Activated naive CD8-positive, alpha-beta T cell treated with anti-CD3 and anti-CD28 coated beads, Interleukin-2, amount 50 U/mL, for 24 hours (primary cell): ENCODE results near the gene UBE2G1.
"Not testable (repeated sequence)": the region's sequence is repeated elsewhere in the genome, so short reads cannot be mapped to it uniquely, and the experiment has no call there.

Experiments
- ATAC-seq: fragments of 150-1000 bp; cut with Tn5 transposase; one replicate; pipeline ENCODE4 v1.10.0; 2021
- DNase-seq: peaks from one replicate; pipeline ENCODE4 v3.0.0; 2021
- H3K27ac Mint-ChIP-seq: one replicate; pipeline ENCODE4 v1.8.0; 2021; ENCODE audit warnings: mild to moderate bottlenecking, mixed read lengths
- H3K27me3 Mint-ChIP-seq: one replicate; pipeline ENCODE4 v1.8.0; 2021; ENCODE audit warnings: mixed read lengths
- H3K36me3 Mint-ChIP-seq: one replicate; pipeline ENCODE4 v1.8.0; 2021; ENCODE audit warnings: low read depth, mixed read lengths
- H3K4me1 Mint-ChIP-seq: one replicate; pipeline ENCODE4 v1.8.0; 2021; ENCODE audit warnings: mixed read lengths
- H3K4me3 Mint-ChIP-seq: one replicate; pipeline ENCODE4 v1.8.0; 2021; ENCODE audit warnings: mild to moderate bottlenecking, moderate library complexity, mixed read lengths
- H3K9me3 Mint-ChIP-seq: one replicate; pipeline ENCODE4 v1.8.0; 2021; ENCODE audit warnings: mixed read lengths

Gene UBE2G1

DNA sequence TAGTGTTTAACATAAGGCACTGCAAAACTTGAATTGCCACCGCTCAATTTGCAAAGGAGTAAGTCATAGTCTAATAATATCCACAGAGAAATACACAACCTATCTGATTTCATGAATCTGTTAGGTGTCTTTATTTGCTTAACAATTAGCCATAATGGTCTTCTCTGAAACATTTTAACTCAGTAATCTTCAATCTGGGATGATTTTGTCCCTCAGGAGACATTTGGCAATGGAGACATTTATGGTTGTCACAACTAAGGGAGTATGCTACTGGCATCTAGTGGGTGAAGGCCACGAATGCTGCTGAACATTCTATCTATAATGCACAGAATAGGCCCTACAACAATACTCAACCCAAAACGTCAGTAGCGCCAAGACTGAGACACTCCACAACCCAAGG is 4.3 kb downstream of the UBE2G1 start:
- H3K9me3 Mint-ChIP-seq, result no peaks in the 10 kb centered on the region
- DNase-seq (no peak), ATAC-seq (no peak)
- peaks cover 16% of the 10 kb centered on the region for H3K36me3 Mint-ChIP-seq
- H3K4me3 Mint-ChIP-seq, result no peak overlapping the region
- peaks cover 57% of the 10 kb centered on the region for H3K4me1 Mint-ChIP-seq
- H3K27ac Mint-ChIP-seq, result no peak overlapping the region
- peaks cover 2% of the 10 kb centered on the region for H3K27me3 Mint-ChIP-seq

DNA sequence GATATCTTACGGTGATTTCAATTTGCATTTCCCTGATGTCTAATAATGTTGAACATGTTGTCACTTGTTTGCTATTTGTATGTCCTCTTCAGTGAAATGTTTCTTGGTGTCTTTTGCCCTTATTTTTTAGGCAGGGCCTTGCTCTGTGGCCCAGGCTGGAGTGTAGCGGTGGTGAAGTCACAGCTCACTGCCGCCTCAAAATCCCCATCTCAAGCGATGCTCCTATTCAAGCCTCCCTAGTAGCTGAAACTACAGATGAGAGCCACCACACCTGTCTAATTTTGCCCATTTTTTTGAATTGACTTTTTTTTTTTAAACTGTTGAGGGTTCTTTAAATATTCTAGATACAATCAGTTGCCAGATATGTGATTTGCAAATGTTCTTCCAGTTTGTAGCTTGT is 8.3 kb downstream of the UBE2G1 start:
- Mint-ChIP-seq H3K4me1 (peaks cover 54% of the 10 kb centered on the region), H3K27ac (no peak overlapping the region), H3K9me3 (no peaks in the 10 kb centered on the region), H3K36me3 (peaks cover 10% of the 10 kb centered on the region), H3K4me3 (no peak overlapping the region), H3K27me3 (no peaks in the 10 kb centered on the region)
- ATAC-seq (no peak), DNase-seq (no peak)

GRCh38 chr17:4357671-4358070 is 8.8 kb downstream of the UBE2G1 start:
- no peaks in the 10 kb centered on the region for H3K27me3 Mint-ChIP-seq
- H3K4me1 Mint-ChIP-seq, result peaks cover 54% of the 10 kb centered on the region
- peaks cover 8% of the 10 kb centered on the region for H3K36me3 Mint-ChIP-seq
- H3K27ac Mint-ChIP-seq, result no peak overlapping the region
- H3K9me3 Mint-ChIP-seq, result no peaks in the 10 kb centered on the region
- ATAC-seq (no peak), DNase-seq (no peak)
- no peak overlapping the region for H3K4me3 Mint-ChIP-seq

DNA sequence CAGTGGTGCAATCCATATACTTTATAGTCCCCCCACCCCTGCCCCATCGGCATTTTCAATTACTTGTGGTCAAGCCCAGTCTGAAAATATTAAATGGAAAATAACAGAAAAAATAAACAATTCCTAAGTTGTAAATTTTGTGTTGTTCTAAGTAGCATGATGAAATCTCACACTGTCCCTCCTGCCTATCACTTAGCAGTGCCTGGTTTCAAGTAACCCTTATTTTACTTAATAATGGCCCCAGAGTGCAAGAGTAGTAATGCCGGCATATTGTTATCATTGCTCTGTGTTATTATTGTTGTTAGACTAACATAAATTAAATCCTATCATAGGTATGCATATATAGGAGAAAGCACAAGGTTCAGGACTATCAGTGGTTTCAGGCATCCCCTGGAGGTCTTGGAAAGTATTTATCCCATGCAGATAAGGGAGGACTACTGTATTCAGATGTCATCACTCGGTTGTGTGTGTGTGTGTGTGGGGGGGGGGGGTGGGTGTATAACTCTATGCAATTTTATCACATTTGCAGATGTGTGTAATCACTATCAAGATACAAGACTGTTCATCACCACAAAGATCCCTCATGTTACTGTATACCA is 9.3 kb downstream of the UBE2G1 start:
- DNase-seq, result no peak
- peaks cover 6% of the 10 kb centered on the region for H3K36me3 Mint-ChIP-seq
- H3K9me3 Mint-ChIP-seq, result no peaks in the 10 kb centered on the region
- peak overlapping the region; percentile 21 for H3K27ac Mint-ChIP-seq
- ATAC-seq, result no peak
- no peak overlapping the region for H3K4me3 Mint-ChIP-seq
- peaks cover 52% of the 10 kb centered on the region for H3K4me1 Mint-ChIP-seq
- no peaks in the 10 kb centered on the region for H3K27me3 Mint-ChIP-seq

GRCh38 chr17:4354862-4355514 is 11.5 kb downstream of the UBE2G1 start:
- ATAC-seq (no peak), DNase-seq (no peak)
- Mint-ChIP-seq H3K4me1 (peaks cover 49% of the 10 kb centered on the region), H3K27ac (no peak overlapping the region), H3K27me3 (no peaks in the 10 kb centered on the region), H3K9me3 (no peaks in the 10 kb centered on the region), H3K4me3 (no peak overlapping the region), H3K36me3 (peaks cover 6% of the 10 kb centered on the region)

- DNase-seq (no peak), ATAC-seq (no peak)
- peaks cover 42% of the 10 kb centered on the region for H3K4me1 Mint-ChIP-seq
- no peaks in the 10 kb centered on the region for H3K27me3 Mint-ChIP-seq
- no peaks in the 10 kb centered on the region for H3K9me3 Mint-ChIP-seq
- H3K36me3 Mint-ChIP-seq, result peaks cover 7% of the 10 kb centered on the region
- H3K27ac Mint-ChIP-seq, result no peak overlapping the region
- H3K4me3 Mint-ChIP-seq, result no peak overlapping the region
These were observed 12.3 kb downstream of the UBE2G1 start for GRCh38 chr17:4354206-4354605.

GRCh38 chr17:4350214-4350613 is 16.3 kb downstream of the UBE2G1 start:
- H3K4me3 Mint-ChIP-seq, ATAC-seq, H3K9me3 Mint-ChIP-seq, H3K27ac Mint-ChIP-seq, DNase-seq, H3K27me3 Mint-ChIP-seq, H3K36me3 Mint-ChIP-seq: not testable (repeated sequence)
- H3K4me1 Mint-ChIP-seq, result peaks cover 38% of the 10 kb centered on the region

GRCh38 chr17:4345581-4346252 is 20.8 kb downstream of the UBE2G1 start:
- H3K9me3 Mint-ChIP-seq, result no peaks in the 10 kb centered on the region
- peaks cover 5% of the 10 kb centered on the region for H3K36me3 Mint-ChIP-seq
- H3K4me3 Mint-ChIP-seq, result no peak overlapping the region
- peaks cover 24% of the 10 kb centered on the region for H3K4me1 Mint-ChIP-seq
- H3K27ac Mint-ChIP-seq, result no peak overlapping the region
- ATAC-seq (no peak), DNase-seq (no peak)
- H3K27me3 Mint-ChIP-seq, result no peaks in the 10 kb centered on the region

DNA sequence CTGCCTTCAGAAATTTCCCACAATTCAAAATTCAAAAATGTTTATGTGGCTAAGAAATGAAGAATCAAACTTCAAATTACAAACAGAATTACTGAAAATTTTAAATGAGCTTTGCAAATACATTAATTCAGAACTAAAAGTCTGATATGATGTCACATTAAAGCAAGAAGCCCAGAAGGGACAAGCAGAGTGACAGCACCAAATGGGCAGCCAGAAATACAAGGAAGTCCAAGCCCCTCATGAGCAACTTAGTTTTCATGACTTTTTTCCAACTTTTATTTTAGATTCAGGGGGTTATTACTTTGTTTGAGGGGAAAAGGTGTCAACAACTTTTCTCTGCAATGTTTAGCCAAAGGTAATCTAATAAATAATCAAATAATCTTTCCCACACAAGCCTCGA is 21.5 kb downstream of the UBE2G1 start:
- H3K4me1 Mint-ChIP-seq, result peaks cover 30% of the 10 kb centered on the region
- H3K27ac Mint-ChIP-seq, result peak overlapping the region; percentile 40
- H3K4me3 Mint-ChIP-seq, result no peak overlapping the region
- no peaks in the 10 kb centered on the region for H3K9me3 Mint-ChIP-seq
- no peaks in the 10 kb centered on the region for H3K27me3 Mint-ChIP-seq
- no peak for DNase-seq
- H3K36me3 Mint-ChIP-seq, result peaks cover 8% of the 10 kb centered on the region
- ATAC-seq, result no peak

DNA sequence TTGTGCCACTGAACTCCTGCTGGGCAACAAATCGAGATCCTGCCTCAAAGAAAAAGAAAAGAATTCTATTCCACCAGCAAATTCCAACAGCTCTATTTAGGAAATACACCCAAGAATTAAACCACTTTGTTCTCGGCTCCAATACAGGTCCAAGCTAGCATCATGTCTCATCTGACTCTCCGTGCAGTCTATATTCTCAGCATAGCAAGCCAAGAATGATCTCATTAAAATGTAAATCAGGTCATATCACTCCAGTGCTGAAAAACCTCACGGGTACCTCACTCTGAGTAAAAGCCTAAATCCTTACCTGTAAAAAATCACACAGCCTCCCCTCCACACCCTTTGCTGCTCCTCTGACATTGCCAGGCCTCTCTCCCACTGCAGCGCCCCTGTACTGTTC is 23.9 kb downstream of the UBE2G1 start:
- no peak for ATAC-seq
- no peaks in the 10 kb centered on the region for H3K27me3 Mint-ChIP-seq
- peaks cover 6% of the 10 kb centered on the region for H3K36me3 Mint-ChIP-seq
- H3K4me3 Mint-ChIP-seq, result no peak overlapping the region
- no peaks in the 10 kb centered on the region for H3K9me3 Mint-ChIP-seq
- peaks cover 26% of the 10 kb centered on the region for H3K4me1 Mint-ChIP-seq
- H3K27ac Mint-ChIP-seq, result no peak overlapping the region
- no peak for DNase-seq

- Mint-ChIP-seq H3K4me1 (peaks cover 33% of the 10 kb centered on the region), H3K27me3 (no peaks in the 10 kb centered on the region), H3K4me3 (no peak overlapping the region), H3K9me3 (no peaks in the 10 kb centered on the region), H3K36me3 (peaks cover 6% of the 10 kb centered on the region), H3K27ac (no peak overlapping the region)
- no peak for ATAC-seq
- DNase-seq, result no peak
These were observed 24.9 kb downstream of the UBE2G1 start for GRCh38 chr17:4341616-4341977.

GRCh38 chr17:4340914-4341615 is 25.4 kb downstream of the UBE2G1 start:
- Mint-ChIP-seq H3K36me3 (peaks cover 6% of the 10 kb centered on the region), H3K9me3 (no peaks in the 10 kb centered on the region), H3K4me3 (no peak overlapping the region), H3K4me1 (peaks cover 34% of the 10 kb centered on the region), H3K27ac (no peak overlapping the region), H3K27me3 (no peaks in the 10 kb centered on the region)
- DNase-seq, result no peak
- no peak for ATAC-seq

DNA sequence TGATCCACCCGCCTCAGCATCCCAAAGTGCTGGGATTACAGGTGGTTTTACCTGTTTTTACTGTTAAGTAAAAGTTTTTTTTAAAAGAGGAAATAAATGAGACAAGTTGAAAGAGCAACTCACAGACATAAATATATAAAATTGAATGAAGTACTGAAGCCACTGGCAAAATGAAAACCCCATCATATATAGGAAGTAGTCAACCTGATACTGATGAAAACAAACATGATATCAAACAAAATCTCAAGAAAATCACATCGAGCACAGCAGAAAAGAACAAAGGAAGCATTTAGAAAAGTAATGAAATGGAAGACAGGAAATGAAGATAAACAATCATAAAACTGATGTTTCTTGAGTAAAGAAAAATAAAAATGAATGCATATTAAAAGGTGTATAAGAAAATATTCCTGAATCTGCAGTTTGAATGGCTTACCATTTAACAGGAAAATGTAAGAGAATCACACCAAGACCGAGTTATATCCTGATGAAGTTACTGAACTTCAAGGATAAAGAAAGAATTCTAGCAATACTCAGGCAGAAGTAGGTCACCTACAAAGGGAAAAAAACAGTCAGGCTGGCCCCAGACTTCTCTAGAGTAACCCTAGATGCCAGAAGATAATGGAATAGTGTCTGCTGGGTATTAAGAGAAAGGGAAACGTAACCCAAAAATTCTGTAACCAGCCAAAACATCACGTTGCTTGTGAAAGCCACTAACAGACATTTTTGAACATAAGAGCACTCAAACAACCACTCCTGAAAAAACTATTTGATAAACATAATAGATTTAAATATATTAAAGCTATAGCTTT is 31.5 kb downstream of the UBE2G1 start:
- peaks cover 54% of the 10 kb centered on the region for H3K4me1 Mint-ChIP-seq
- no peak for DNase-seq
- no peak overlapping the region for H3K4me3 Mint-ChIP-seq
- peaks cover 4% of the 10 kb centered on the region for H3K36me3 Mint-ChIP-seq
- ATAC-seq, result no peak
- H3K27ac Mint-ChIP-seq, result peak overlapping the region; percentile 3
- H3K9me3 Mint-ChIP-seq, result no peaks in the 10 kb centered on the region
- no peaks in the 10 kb centered on the region for H3K27me3 Mint-ChIP-seq

- no peaks in the 10 kb centered on the region for H3K27me3 Mint-ChIP-seq
- DNase-seq, result no peak
- no peak overlapping the region for H3K4me3 Mint-ChIP-seq
- H3K9me3 Mint-ChIP-seq, result no peaks in the 10 kb centered on the region
- H3K36me3 Mint-ChIP-seq, result peaks cover 5% of the 10 kb centered on the region
- no peak for ATAC-seq
- H3K4me1 Mint-ChIP-seq, result peaks cover 57% of the 10 kb centered on the region
- peak overlapping the region; percentile 3 for H3K27ac Mint-ChIP-seq
These were observed 32.1 kb downstream of the UBE2G1 start for GRCh38 chr17:4334332-4334731.
